GM20000 (cell line): ENCODE results near the gene SLTM.
"Not testable (repeated sequence)": the region's sequence is repeated elsewhere in the genome, so short reads cannot be mapped to it uniquely, and the experiment has no call there.

Source experiments
- DNase-seq: peaks from one replicate; pipeline ENCODE4 v3.0.0; 2012; ENCODE audit warnings: low spot score
- TF ChIP-seq, protein P1 (sequence below): IDR thresholded peaks from 2 replicates; pipeline ENCODE4 v1.5.1; 2012; ENCODE audit warnings: mild to moderate bottlenecking, control low read depth; ENCODE audit errors: extremely low read depth, missing control alignments

Gene SLTM

GRCh38 chr15:58924327-58924726 lies 9.2 kb downstream of the SLTM start:
- no peak for DNase-seq
- TF ChIP-seq, protein P1, sequence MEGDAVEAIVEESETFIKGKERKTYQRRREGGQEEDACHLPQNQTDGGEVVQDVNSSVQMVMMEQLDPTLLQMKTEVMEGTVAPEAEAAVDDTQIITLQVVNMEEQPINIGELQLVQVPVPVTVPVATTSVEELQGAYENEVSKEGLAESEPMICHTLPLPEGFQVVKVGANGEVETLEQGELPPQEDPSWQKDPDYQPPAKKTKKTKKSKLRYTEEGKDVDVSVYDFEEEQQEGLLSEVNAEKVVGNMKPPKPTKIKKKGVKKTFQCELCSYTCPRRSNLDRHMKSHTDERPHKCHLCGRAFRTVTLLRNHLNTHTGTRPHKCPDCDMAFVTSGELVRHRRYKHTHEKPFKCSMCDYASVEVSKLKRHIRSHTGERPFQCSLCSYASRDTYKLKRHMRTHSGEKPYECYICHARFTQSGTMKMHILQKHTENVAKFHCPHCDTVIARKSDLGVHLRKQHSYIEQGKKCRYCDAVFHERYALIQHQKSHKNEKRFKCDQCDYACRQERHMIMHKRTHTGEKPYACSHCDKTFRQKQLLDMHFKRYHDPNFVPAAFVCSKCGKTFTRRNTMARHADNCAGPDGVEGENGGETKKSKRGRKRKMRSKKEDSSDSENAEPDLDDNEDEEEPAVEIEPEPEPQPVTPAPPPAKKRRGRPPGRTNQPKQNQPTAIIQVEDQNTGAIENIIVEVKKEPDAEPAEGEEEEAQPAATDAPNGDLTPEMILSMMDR: no peak

DNA sequence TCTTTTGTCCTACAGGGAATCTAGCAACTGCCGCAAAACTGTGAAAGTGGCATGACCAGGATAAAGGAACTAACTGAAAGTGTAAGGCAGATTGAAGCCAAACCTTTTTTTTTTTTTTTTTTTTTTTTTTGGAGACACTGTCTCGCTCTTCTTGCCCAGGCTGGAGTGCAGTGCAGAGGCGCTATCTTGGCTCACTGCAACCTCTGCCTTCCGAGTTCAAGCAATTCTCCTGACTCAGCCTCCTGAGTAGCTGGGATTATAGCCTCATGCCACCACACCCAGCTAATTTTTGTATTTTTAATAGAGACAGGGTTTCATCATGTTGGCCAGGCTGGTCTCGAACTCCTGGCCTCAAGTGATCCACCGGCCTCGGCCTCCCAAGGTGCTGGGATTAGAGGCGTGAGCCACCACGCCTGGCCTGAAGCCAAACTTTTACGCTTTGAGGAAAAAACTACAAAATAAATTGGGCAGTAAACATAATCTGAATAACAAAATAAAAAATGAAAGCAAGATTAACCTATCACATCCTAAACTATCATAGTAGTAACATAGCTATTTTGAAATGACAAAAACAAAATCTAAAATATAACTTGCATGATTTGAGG lies 9.7 kb downstream of the SLTM start:
- no peak for DNase-seq
- TF ChIP-seq, protein P1: no peak

- DNase-seq: no peak
- TF ChIP-seq, protein P1: no peak
These were observed 10.2 kb downstream of the SLTM start for GRCh38 chr15:58923284-58923683.

DNA sequence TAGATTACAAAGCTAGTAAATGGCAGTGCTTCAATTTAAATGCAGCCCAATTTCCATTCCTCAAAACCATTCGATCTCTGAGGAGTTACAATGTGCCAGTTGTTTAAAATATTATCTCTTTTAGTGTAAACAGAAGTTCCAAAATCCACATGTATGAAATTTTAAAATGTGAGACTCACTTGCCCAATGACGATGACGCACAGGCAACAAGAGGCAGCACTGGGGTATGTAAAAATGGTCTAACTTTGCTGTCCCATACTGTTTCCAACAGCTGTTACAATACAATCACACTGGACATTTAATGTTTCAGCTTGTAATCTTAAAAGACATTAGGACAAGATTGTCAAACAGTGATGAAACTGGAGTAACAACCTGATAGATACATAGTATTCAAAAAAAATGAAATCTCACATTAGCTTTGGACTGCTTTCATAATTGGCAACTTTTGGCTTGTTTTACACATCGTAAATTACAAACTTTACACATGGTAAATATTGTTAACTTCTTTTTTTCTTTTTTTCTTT lies 12.2 kb downstream of the SLTM start:
- TF ChIP-seq, protein P1: no peak
- no peak for DNase-seq

DNA sequence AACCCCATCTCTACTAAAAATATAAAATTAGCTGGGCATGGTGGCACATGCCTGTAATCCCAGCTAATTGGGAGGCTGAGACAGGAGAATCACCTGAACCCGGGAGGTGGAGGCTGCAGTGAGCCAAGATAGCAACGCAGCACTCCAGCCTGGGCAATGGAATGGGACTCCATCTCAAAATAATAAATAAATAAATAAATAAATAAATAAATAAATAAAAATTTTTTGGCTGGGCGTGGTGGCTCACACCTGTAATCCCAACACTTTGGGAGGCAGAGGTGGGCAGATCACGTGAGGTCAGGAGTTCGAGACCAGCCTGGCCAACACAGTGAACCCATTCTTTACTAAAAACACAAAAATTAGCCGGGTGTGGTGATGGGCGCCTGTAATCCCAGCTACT lies 13.0 kb downstream of the SLTM start:
- DNase-seq: not testable (repeated sequence)

- no peak for DNase-seq
- TF ChIP-seq, protein P1: no peak
These were observed 14.2 kb downstream of the SLTM start for GRCh38 chr15:58919232-58919631.

DNA sequence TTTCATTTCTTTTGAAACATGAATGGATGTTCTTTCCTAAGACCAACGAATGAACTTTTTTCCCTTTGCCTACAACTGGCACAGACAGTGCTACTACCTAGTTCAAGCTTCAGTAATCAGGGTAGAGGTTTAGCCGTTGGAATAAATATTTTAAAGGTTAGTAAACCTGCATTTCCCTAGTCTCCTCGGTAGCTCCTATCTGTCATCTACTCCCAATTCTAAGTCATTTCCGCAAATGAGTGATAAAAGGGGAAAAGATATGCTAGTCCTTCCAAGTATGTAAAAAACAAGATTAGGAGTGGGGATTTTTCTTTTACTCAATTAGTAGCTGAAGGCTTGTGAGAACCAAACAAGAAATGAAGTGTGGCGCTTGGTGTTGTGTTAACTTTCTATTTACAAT lies 15.2 kb downstream of the SLTM start:
- no peak for DNase-seq
- TF ChIP-seq, protein P1: no peak

DNA sequence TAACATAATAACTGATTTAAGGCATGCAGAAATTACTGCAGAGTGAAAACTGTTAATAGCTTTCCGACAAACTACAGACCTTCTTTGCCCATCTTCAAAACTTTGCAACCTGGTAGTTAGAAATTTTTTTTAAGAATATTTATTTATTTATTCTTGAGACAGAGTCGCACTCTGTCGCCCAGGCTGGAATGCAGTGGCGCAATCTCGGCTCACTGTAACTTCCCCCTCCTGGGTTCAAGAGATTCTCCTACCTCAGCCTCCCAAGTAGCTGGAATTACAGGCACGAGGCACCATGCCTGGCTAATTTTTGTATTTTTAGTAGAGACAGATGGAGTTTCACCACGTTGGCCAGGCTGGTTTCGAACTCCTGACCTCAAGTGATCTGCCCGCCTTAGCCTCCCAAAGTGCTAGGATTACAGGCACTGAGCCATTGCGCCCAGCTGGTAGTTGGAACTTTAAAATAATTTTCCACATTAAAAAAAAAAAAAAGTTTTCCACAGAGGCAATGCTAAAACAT lies 15.8 kb downstream of the SLTM start:
- not testable (repeated sequence) for DNase-seq
